ENCODE data around the gene GRM1. TPM values are rescaled to one million over a fixed set of nuclear protein-coding genes. Genes with fewer than 3 reads are reported as not detected.

Gene GRM1
- total RNA-seq (not detected), polyA plus RNA-seq (not detected)

DNA sequence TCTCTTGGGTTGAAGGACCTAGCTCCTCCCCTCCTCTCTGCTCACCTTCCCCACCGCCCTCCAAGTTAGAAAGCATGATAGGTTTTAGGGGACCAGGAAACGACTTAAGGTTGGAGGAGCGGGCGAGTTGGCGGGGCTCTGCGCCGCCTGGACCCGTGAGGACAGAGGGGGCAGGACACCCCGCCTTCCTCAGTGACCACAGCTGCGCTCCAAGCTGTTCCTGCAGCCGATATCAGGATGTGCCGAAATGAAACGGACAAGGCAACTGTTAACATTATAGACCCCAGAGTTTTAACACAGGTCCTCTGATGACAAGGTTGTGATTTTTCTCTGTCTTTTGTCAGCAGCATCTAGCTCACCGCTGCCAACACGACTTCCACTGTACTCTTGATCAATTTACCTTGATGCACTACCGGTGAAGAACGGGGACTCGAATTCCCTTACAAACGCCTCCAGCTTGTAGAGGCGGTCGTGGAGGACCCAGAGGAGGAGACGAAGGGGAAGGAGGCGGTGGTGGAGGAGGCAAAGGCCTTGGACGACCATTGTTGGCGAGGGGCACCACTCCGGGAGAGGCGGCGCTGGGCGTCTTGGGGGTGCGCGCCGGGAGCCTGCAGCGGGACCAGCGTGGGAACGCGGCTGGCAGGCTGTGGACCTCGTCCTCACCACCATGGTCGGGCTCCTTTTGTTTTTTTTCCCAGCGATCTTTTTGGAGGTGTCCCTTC is at the start of gene GRM1:
Gene GRM1, plus strand, starts transcription at position 212 of the 722 bp plus-strand sequence. Its CDS starts 456 bp downstream, at position 668.
- H3K27me3 Mint-ChIP-seq: peaks cover 31 to 46% of the 10 kb centered on the region in 2 donors
- CTCF ChIA-PET (ENCODE audit: partially characterized antibody): no interaction called here
- H3K9me3 ChIP-seq (ENCODE audit: control insufficient read depth in 1 of 2, low read length in 2 of 2): no peaks in the 10 kb centered on the region
- H3K4me3 ChIP-seq (ENCODE audit: low read length in 2 of 2): no peak within 1 kb of the TSS
- DNase-seq: no peak
- intact Hi-C loops (cut with micrococcal nuclease): no loop called here
- peaks cover 0 to 29% (median 8%) of the 10 kb centered on the region in 4 donors for H3K4me1 Mint-ChIP-seq
- peak within 1 kb of the TSS in 1 of 7 donors; percentile 14 for H3K27ac Mint-ChIP-seq
- peaks cover 18% of the 10 kb centered on the region for H3K27me3 ChIP-seq (ENCODE audit: insufficient read depth, low read length)
- H3K36me3 ChIP-seq (ENCODE audit: insufficient read depth, low read length): no peaks in the 10 kb centered on the region
- H3K9me3 Mint-ChIP-seq: peaks cover 0 to 22% (median 6%) of the 10 kb centered on the region in 8 donors
- H3K36me3 Mint-ChIP-seq: no peaks in the 10 kb centered on the region
- peak within 1 kb of the TSS in 2 of 8 donors; percentile 46 to 54 for H3K4me3 Mint-ChIP-seq
- POLR2A ChIA-PET (ENCODE audit: partially characterized antibody): no interaction called here
- H3K27ac ChIP-seq (ENCODE audit: low read depth, low read length): no peak within 1 kb of the TSS
- H3K4me1 ChIP-seq (ENCODE audit: insufficient read depth, low read length): no peaks in the 10 kb centered on the region

DNA sequence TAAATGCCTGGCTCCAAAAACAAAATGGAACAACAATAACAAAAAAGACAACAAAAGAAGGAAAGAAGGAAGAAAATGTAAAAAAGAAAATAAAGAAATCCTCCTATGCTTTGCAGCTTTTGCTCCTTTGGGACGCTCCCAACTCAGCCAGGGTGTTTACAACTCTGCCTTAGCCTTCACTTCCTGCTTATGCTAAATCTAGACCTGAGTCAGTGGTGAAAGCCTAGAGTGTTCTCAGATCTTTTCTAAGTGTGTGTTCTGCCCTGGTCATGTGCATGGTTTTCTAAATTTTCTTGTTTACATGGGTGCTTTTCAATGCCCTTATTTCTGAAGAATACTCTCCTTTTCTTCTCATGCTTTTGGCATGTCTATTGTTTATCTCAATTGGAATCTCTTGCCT is 19.5 kb upstream of the GRM1 start:
- DNase-seq: no peak
- Mint-ChIP-seq H3K4me3 (no peak overlapping the region), H3K27me3 (peaks cover 2% of the 10 kb centered on the region in 2 donors), H3K27ac (no peak overlapping the region), H3K4me1 (no peaks in the 10 kb centered on the region), H3K9me3 (peaks cover 0 to 27% (median 10%) of the 10 kb centered on the region in 8 donors), H3K36me3 (no peaks in the 10 kb centered on the region)
- POLR2A ChIA-PET (ENCODE audit: partially characterized antibody): no interaction called here
- H3K27ac ChIP-seq (ENCODE audit: low read depth, low read length): no peak overlapping the region
- intact Hi-C loops (cut with micrococcal nuclease): no loop called here
- H3K27me3 ChIP-seq (ENCODE audit: insufficient read depth, low read length): no peaks in the 10 kb centered on the region
- H3K36me3 ChIP-seq (ENCODE audit: insufficient read depth, low read length): no peaks in the 10 kb centered on the region
- H3K4me3 ChIP-seq (ENCODE audit: low read length in 2 of 2): no peak overlapping the region
- no peaks in the 10 kb centered on the region for H3K4me1 ChIP-seq (ENCODE audit: insufficient read depth, low read length)
- no peaks in the 10 kb centered on the region for H3K9me3 ChIP-seq (ENCODE audit: control insufficient read depth in 1 of 2, low read length in 2 of 2)
- CTCF ChIA-PET (ENCODE audit: partially characterized antibody): no interaction called here

DNA sequence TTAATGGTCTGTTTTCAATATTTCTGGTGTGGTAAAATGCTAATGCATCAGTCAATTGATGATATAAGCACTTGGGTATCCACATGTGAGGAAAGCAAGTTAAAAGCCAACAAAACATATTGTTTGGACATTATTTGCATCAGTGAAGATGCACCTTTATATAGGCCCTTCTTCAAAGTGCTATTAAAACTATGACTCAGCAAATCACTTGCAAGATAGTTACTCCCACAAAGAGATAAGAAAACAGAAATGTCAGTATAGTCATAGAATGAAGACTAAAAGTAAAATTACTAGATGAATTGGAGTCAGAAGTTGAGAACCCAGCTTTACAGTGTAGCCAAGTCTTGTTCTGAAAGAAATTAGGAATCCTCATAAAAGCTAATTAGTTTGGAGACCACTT is 14.6 kb upstream of the GRM1 start:
- Mint-ChIP-seq H3K27me3 (peaks cover 6 to 7% of the 10 kb centered on the region in 2 donors), H3K4me3 (no peak overlapping the region), H3K36me3 (peaks cover 0 to 3% of the 10 kb centered on the region in 2 donors), H3K27ac (no peak overlapping the region), H3K4me1 (no peaks in the 10 kb centered on the region), H3K9me3 (peaks cover 0 to 23% (median 8%) of the 10 kb centered on the region in 8 donors)
- ChIA-PET POLR2A (ENCODE audit: partially characterized antibody) (no interaction called here), CTCF (ENCODE audit: partially characterized antibody) (no interaction called here)
- no peaks in the 10 kb centered on the region for H3K27me3 ChIP-seq (ENCODE audit: insufficient read depth, low read length)
- H3K4me3 ChIP-seq (ENCODE audit: low read length in 2 of 2): no peak overlapping the region
- no peaks in the 10 kb centered on the region for H3K4me1 ChIP-seq (ENCODE audit: insufficient read depth, low read length)
- no peaks in the 10 kb centered on the region for H3K36me3 ChIP-seq (ENCODE audit: insufficient read depth, low read length)
- H3K9me3 ChIP-seq (ENCODE audit: control insufficient read depth in 1 of 2, low read length in 2 of 2): no peaks in the 10 kb centered on the region
- DNase-seq: no peak
- intact Hi-C loops (cut with micrococcal nuclease): no loop called here
- no peak overlapping the region for H3K27ac ChIP-seq (ENCODE audit: low read depth, low read length)

DNA sequence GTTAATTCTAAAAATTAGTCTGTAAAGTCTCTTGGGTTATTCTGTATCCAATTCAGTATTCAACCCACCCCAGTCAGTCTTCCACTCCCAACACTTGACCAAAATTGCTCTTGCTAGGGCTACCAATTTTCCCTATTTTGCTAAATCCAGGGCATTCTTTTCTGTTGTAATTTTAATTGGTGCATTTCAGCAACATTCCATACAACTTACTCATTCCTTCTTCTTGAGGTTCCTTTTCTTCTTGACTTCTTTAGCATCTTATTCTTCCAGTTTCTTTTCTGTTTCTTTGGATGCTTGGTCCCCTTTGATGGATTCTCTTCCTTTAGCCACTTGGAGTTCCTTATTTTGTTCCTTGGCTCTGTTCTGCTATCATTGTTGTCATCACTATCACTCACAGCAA is 11.2 kb upstream of the GRM1 start:
- ChIA-PET CTCF (ENCODE audit: partially characterized antibody) (no interaction called here), POLR2A (ENCODE audit: partially characterized antibody) (no interaction called here)
- Mint-ChIP-seq H3K27me3 (peaks cover 6 to 8% of the 10 kb centered on the region in 2 donors), H3K9me3 (no peaks in the 10 kb centered on the region), H3K27ac (no peak overlapping the region), H3K4me3 (no peak overlapping the region), H3K36me3 (peaks cover 0 to 3% of the 10 kb centered on the region in 2 donors), H3K4me1 (no peaks in the 10 kb centered on the region)
- Histone ChIP-seq H3K9me3 (ENCODE audit: control insufficient read depth in 1 of 2, low read length in 2 of 2) (no peaks in the 10 kb centered on the region), H3K4me1 (ENCODE audit: insufficient read depth, low read length) (no peaks in the 10 kb centered on the region), H3K4me3 (ENCODE audit: low read length in 2 of 2) (no peak overlapping the region), H3K36me3 (ENCODE audit: insufficient read depth, low read length) (no peaks in the 10 kb centered on the region), H3K27me3 (ENCODE audit: insufficient read depth, low read length) (no peaks in the 10 kb centered on the region), H3K27ac (ENCODE audit: low read depth, low read length) (no peak overlapping the region)
- DNase-seq: no peak
- intact Hi-C loops (cut with micrococcal nuclease): no loop called here

DNA sequence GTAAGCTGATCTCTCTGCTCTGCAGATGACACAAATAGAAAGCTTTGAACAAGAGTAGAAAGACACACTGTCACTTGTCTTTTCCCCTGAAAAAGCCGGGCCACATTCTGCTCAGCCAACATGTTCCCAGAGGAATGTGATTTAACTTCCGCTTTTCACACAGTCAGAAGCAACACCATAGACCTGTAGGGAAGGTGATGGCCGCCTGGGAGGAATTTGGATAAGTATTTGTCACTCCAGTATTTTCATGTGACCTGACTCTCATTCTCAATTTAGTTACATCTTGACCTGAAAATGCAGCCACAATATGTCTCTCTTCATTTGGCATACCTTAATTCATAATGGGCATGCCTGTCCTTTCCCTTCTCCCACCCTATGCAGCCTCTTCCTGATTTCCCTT is 2.0 kb upstream of the GRM1 start:
- POLR2A ChIA-PET (ENCODE audit: partially characterized antibody): no interaction called here
- H3K27me3 Mint-ChIP-seq: peaks cover 30 to 48% of the 10 kb centered on the region in 2 donors

DNA sequence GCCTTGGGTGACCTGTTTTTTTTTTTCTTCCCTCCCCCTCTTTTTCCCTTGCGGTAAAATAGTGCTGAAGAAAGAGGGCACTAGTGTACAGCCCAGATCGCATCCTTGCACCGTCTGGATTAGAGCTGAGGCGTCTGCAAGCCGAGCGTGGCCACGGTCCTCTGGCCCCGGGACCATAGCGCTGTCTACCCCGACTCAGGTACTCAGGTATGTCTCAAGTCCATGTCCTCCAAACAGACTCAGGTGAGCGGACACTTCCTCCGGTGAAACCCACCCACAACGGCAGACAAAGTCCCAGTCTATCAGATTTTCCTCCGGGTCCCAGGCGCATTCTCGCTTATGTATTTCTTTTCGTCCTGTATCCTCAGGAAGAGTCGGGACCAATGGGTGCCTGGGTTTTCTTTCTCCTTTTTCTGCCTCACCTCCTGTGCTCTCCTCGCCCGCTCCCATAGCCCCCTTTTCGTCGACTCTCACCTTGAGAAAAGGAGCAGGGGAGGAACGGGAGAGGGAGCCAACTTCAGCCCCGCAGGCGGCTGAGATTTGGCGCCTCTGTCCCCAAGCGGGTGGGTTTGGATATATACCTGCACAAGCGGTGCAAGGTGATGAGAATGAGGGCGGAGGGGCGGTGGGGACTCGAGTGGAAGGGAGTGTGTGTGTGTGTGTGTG is 1.1 kb upstream of the GRM1 start:
- peak overlapping the region in 2 of 8 donors; percentile 46 to 54 for H3K4me3 Mint-ChIP-seq
- peaks cover 0 to 29% (median 8%) of the 10 kb centered on the region in 4 donors for H3K4me1 Mint-ChIP-seq
- ChIA-PET CTCF (ENCODE audit: partially characterized antibody) (no interaction called here), POLR2A (ENCODE audit: partially characterized antibody) (no interaction called here)
- H3K9me3 Mint-ChIP-seq: peaks cover 0 to 22% (median 7%) of the 10 kb centered on the region in 8 donors
- Histone ChIP-seq H3K36me3 (ENCODE audit: insufficient read depth, low read length) (no peaks in the 10 kb centered on the region), H3K27me3 (ENCODE audit: insufficient read depth, low read length) (peaks cover 18% of the 10 kb centered on the region), H3K4me3 (ENCODE audit: low read length in 2 of 2) (no peak overlapping the region), H3K27ac (ENCODE audit: low read depth, low read length) (no peak overlapping the region), H3K4me1 (ENCODE audit: insufficient read depth, low read length) (no peaks in the 10 kb centered on the region), H3K9me3 (ENCODE audit: control insufficient read depth in 1 of 2, low read length in 2 of 2) (no peaks in the 10 kb centered on the region)
- DNase-seq: no peak
- H3K27me3 Mint-ChIP-seq: peaks cover 30 to 53% of the 10 kb centered on the region in 2 donors
- no peaks in the 10 kb centered on the region for H3K36me3 Mint-ChIP-seq
- peak overlapping the region in 2 of 7 donors; percentile 14 to 25 for H3K27ac Mint-ChIP-seq
- intact Hi-C loops (cut with micrococcal nuclease): no loop called here

More for the DNA sequence above, 2.0 kb upstream of the GRM1 start:
- Mint-ChIP-seq H3K27ac (no peak overlapping the region), H3K9me3 (peaks cover 0 to 22% (median 7%) of the 10 kb centered on the region in 8 donors), H3K4me1 (peaks cover 0 to 29% (median 8%) of the 10 kb centered on the region in 4 donors), H3K36me3 (no peaks in the 10 kb centered on the region), H3K4me3 (no peak overlapping the region)
- H3K4me1 ChIP-seq (ENCODE audit: insufficient read depth, low read length): no peaks in the 10 kb centered on the region
- CTCF ChIA-PET (ENCODE audit: partially characterized antibody): no interaction called here
- H3K36me3 ChIP-seq (ENCODE audit: insufficient read depth, low read length): no peaks in the 10 kb centered on the region
- DNase-seq: no peak
- no peaks in the 10 kb centered on the region for H3K9me3 ChIP-seq (ENCODE audit: control insufficient read depth in 1 of 2, low read length in 2 of 2)
- intact Hi-C loops (cut with micrococcal nuclease): no loop called here
- H3K4me3 ChIP-seq (ENCODE audit: low read length in 2 of 2): no peak overlapping the region
- peaks cover 18% of the 10 kb centered on the region for H3K27me3 ChIP-seq (ENCODE audit: insufficient read depth, low read length)
- H3K27ac ChIP-seq (ENCODE audit: low read depth, low read length): no peak overlapping the region

DNA sequence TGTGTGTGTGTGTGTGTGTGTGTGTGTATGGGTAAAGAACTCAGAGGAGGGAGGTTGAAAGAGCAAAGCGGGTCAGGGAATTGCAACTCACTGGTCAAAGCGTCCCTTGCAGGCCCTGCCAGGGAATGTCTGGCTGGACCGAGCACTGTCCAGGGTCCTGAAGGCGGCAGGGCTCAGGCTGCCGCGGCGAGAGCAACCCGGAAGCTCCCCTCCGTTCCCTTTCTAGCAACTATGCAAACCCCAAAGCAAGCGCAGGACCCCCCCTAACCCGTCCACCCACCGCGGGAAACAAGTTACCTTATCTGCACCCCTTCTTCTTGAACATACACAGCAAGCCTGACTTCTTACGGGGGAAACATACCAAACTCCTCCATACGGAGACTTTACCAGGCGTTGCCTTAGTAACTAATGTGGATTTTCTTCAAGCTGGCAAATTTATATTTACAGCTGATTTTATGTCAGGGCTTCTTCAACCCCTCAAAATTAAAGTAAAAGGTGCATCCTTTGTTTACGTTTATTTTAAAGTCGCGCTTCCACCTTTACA is 538 bp upstream of the GRM1 start:
- H3K4me3 ChIP-seq (ENCODE audit: low read length in 2 of 2): no peak overlapping the region
- H3K27me3 Mint-ChIP-seq: peaks cover 31 to 47% of the 10 kb centered on the region in 2 donors
- peaks cover 18% of the 10 kb centered on the region for H3K27me3 ChIP-seq (ENCODE audit: insufficient read depth, low read length)
- intact Hi-C loops (cut with micrococcal nuclease): no loop called here
- peaks cover 0 to 29% (median 8%) of the 10 kb centered on the region in 4 donors for H3K4me1 Mint-ChIP-seq
- CTCF ChIA-PET (ENCODE audit: partially characterized antibody): no interaction called here
- H3K36me3 ChIP-seq (ENCODE audit: insufficient read depth, low read length): no peaks in the 10 kb centered on the region
- H3K27ac ChIP-seq (ENCODE audit: low read depth, low read length): no peak overlapping the region
- H3K9me3 Mint-ChIP-seq: peaks cover 0 to 22% (median 6%) of the 10 kb centered on the region in 8 donors
- H3K27ac Mint-ChIP-seq: no peak overlapping the region
- H3K36me3 Mint-ChIP-seq: no peaks in the 10 kb centered on the region
- peak; percentile 15 to 23 (median 18) for DNase-seq
- H3K9me3 ChIP-seq (ENCODE audit: control insufficient read depth in 1 of 2, low read length in 2 of 2): no peaks in the 10 kb centered on the region
- peak overlapping the region in 2 of 8 donors; percentile 46 to 54 for H3K4me3 Mint-ChIP-seq
- H3K4me1 ChIP-seq (ENCODE audit: insufficient read depth, low read length): no peaks in the 10 kb centered on the region
- POLR2A ChIA-PET (ENCODE audit: partially characterized antibody): no interaction called here
